H1 (cell line): Measurements from ENCODE around the gene CYP27B1. TPM values are rescaled to one million over a fixed set of nuclear protein-coding genes. Genes with fewer than 3 reads are reported as not detected.

Source experiments
- CBX5 ChIP-seq: fragments of 300-800, 300-1000 bp; sonication (generic); IDR thresholded peaks from 2 replicates; pipeline ENCODE4 v1.7.1; 2016; ENCODE audit warnings: antibody characterized with exemption, low read length, low read depth
- CHD1 ChIP-seq: IDR thresholded peaks from 2 replicates; pipeline ENCODE4 v1.6.1; 2012; ENCODE audit warnings: low read depth, low read length, improper control_type of control experiment
- CHD2 ChIP-seq: IDR thresholded peaks from 2 replicates; pipeline ENCODE4 v1.6.1; 2012; ENCODE audit warnings: low read length, improper control_type of control experiment
- CREB1 ChIP-seq: IDR thresholded peaks from 2 replicates; pipeline ENCODE4 v1.6.1; 2012; ENCODE audit warnings: inconsistent platforms
- EGR1 ChIP-seq: IDR thresholded peaks from 2 replicates; pipeline ENCODE4 v1.6.1; 2011; ENCODE audit warnings: low read depth, low read length, borderline replicate concordance
- EP300 ChIP-seq, 2 experiments: IDR thresholded peaks; 1 replicate in 1 of 2; 2 replicates in 1 of 2; pipeline ENCODE4 v1.6.1; 2011 to 2012; ENCODE audit warnings: low read depth in 2 of 2, low read length in 2 of 2, mild to moderate bottlenecking in 2 of 2, borderline replicate concordance in 1 of 2, inconsistent platforms in 1 of 2, moderate library complexity in 1 of 2
- HDAC2 ChIP-seq, 2 experiments: fragments of 300-600 bp in 1 of 2; sonication (generic) in 1 of 2; IDR thresholded peaks; 2 replicates each; pipeline ENCODE4 v1.6.1; 2011 to 2012; ENCODE audit warnings: low read depth in 2 of 2, low read length in 2 of 2, mild to moderate bottlenecking in 2 of 2, moderate library complexity in 2 of 2, borderline replicate concordance in 1 of 2, inconsistent platforms in 1 of 2
- HDAC6 ChIP-seq: IDR thresholded peaks from one replicate; pipeline ENCODE4 v1.7.1; 2012; ENCODE audit warnings: low read depth, mild to moderate bottlenecking, inconsistent platforms, low read length, moderate library complexity
- JUN ChIP-seq: IDR thresholded peaks from 2 replicates; pipeline ENCODE4 v1.6.1; 2011; ENCODE audit warnings: low read depth, mild to moderate bottlenecking, improper control_type of control experiment, low read length
- KDM5A ChIP-seq: fragments of 200-600 bp; IDR thresholded peaks from 2 replicates; pipeline ENCODE4 v1.7.1; 2012; ENCODE audit warnings: mild to moderate bottlenecking, low read length, inconsistent platforms, mixed read lengths
- NANOG ChIP-seq: IDR thresholded peaks from 2 replicates; pipeline ENCODE4 v1.6.1; 2011; ENCODE audit warnings: low read length, low read depth, mild to moderate bottlenecking, inconsistent platforms; ENCODE audit not compliant: insufficient read depth, poor library complexity, severe bottlenecking
- NRF1 ChIP-seq: IDR thresholded peaks from 2 replicates; pipeline ENCODE4 v1.6.1; 2011; ENCODE audit warnings: mild to moderate bottlenecking, low read depth, low read length, improper control_type of control experiment
- POLR2A ChIP-seq, 2 experiments: IDR thresholded peaks; 1 replicate in 1 of 2; 2 replicates in 1 of 2; pipeline ENCODE4 v1.6.1; 2011; ENCODE audit warnings: low read depth in 2 of 2, low read length in 2 of 2, mild to moderate bottlenecking in 2 of 2; ENCODE audit errors: control extremely low read depth in 1 of 2
- SIN3A ChIP-seq, 2 experiments: IDR thresholded peaks in 1 of 2; conservative IDR thresholded peaks in 1 of 2; 2 replicates each; pipeline ENCODE4 v1.6.1; 2011 to 2012; ENCODE audit warnings: low read length in 2 of 2, improper control_type of control experiment in 1 of 2, low read depth in 1 of 2, mild to moderate bottlenecking in 1 of 2
- SIX5 ChIP-seq: IDR thresholded peaks from 2 replicates; pipeline ENCODE4 v1.6.1; 2011; ENCODE audit warnings: mild to moderate bottlenecking, low read depth, low read length
- SP1 ChIP-seq: IDR thresholded peaks from 2 replicates; pipeline ENCODE4 v1.6.1; 2011; ENCODE audit warnings: low read depth, low read length
- SUZ12 ChIP-seq: fragments of 200-600 bp; sonication (generic); IDR thresholded peaks from 2 replicates; pipeline ENCODE4 v1.6.1; 2012; ENCODE audit warnings: mild to moderate bottlenecking, inconsistent platforms, low read length, moderate library complexity, mixed read lengths
- TCF12 ChIP-seq: IDR thresholded peaks from 2 replicates; pipeline ENCODE4 v1.6.1; 2011; ENCODE audit warnings: low read depth, mild to moderate bottlenecking, low read length
- TEAD4 ChIP-seq: IDR thresholded peaks from 2 replicates; pipeline ENCODE4 v1.6.1; 2012; ENCODE audit warnings: low read depth, low read length, inconsistent platforms, mixed read lengths
- YY1 ChIP-seq: IDR thresholded peaks from 2 replicates; pipeline ENCODE4 v1.6.1; 2011; ENCODE audit warnings: low read depth, mild to moderate bottlenecking, low read length
- polyA plus RNA-seq, 7 experiments: library from polyadenylated mRNA; depleted of rRNA in 3 of 7; stranded (reverse) in 5 of 7; unstranded in 2 of 7; fragments of >200 nt in 5 of 7; fragments of 200-250 nt in 2 of 7; gene quantifications; 1 replicate in 5 of 7; 2 replicates in 1 of 7; 4 replicates in 1 of 7; pipeline versions ENCODE4 v1.2.1 to v1.2.3, GENCODE V29; 2011 to 2013; ENCODE audit warnings: missing spikeins in 2 of 7, mixed read lengths in 2 of 7
- total RNA-seq: library from RNA; stranded (reverse); fragmentation: NEBNext Ultra II Directional; extraction: Animal tissue kit (Norgen Biotek cat#: 25700); gene quantifications from 2 replicates; pipeline ENCODE4 v1.2.1, GENCODE V29; 2021
- TF ChIP-seq, protein P1 (sequence below): IDR thresholded peaks from 2 replicates; pipeline ENCODE4 v1.6.1; 2011; ENCODE audit warnings: low read depth, mild to moderate bottlenecking, low read length; ENCODE audit not compliant: insufficient read depth
- TF ChIP-seq, protein P2 (sequence below): IDR thresholded peaks from 2 replicates; pipeline ENCODE4 v1.6.1; 2012; ENCODE audit warnings: inconsistent platforms
- TF ChIP-seq, protein P3 (sequence below): IDR thresholded peaks from 2 replicates; pipeline ENCODE4 v1.6.1; 2012; ENCODE audit warnings: inconsistent platforms

The CYP27B1 gene
- total and polyA plus RNA-seq, 2 of the 8 experiments (the other 6 are each of a cell fraction or from before 2014, with no cell fraction given): 2.9 to 3.3 TPM

DNA sequence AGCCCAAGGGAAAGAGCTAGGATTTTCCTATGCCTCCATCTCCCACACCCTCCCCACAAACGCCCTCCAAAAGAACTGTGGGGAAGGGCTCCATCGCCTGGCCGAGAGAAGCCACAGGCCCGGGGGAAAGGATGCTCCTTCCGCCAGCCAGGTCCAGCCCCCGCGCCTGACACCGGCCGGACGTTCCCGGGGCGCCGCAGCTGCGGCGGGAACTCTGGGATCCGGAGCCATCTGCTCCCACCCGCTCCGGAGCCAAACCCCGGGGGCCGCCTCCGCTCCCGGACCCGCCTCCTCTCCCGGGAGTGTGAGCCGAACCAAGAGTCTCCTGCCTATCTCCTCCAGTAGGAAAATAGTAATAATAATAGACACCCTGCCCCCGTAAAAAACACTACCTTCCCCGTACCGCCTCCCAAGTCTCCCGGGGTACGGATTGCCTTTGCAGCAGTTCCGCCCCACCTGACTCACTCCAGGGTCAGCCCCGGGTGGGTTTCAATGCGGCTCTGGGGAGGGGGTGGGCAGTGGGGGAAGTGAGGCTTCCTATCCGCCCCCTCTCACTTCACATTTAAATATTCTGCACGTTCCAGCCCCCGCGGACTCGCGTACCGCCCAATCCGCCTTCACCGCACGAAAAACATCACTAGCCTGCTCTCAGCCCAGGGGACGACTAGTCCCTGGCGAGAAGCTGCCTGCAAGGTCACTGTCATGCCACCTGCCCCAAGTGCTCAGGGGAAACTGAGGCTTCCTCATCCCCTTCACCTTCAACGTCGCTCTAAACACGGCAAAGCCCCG is 30.7 kb downstream of the CYP27B1 start (continued):
- TF ChIP-seq CHD2: 0 out of 2 replicates have a peak, but pooled peaks have one; percentile 38
- TF ChIP-seq SP1: 0 out of 2 replicates have a peak, but pooled peaks have one; percentile 52
- TF ChIP-seq CBX5: no peak
- TF ChIP-seq KDM5A: no peak
- no peak for TF ChIP-seq NANOG
- TF ChIP-seq EP300 (IDR thresholded peaks at IDR 0.05; ENCODE audit: borderline replicate concordance in 1 of 2, low read depth in 2 of 2, low read length in 2 of 2): 0 out of 3 replicates have a peak, but pooled peaks of 1 of the 2 experiments have one; percentile 52
- TF ChIP-seq NRF1: no peak
- TF ChIP-seq, protein P1, sequence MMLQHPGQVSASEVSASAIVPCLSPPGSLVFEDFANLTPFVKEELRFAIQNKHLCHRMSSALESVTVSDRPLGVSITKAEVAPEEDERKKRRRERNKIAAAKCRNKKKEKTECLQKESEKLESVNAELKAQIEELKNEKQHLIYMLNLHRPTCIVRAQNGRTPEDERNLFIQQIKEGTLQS: no peak
- TF ChIP-seq TCF12: peak; percentile 68; the same call in 1 of the 2 replicates
- no peak for TF ChIP-seq JUN
- no peak for TF ChIP-seq POLR2A (IDR thresholded peaks at IDR 0.05; ENCODE audit: control extremely low read depth in 1 of 2, low read depth in 2 of 2, low read length in 2 of 2)
- TF ChIP-seq, protein P2, sequence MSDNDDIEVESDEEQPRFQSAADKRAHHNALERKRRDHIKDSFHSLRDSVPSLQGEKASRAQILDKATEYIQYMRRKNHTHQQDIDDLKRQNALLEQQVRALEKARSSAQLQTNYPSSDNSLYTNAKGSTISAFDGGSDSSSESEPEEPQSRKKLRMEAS: no peak
- peak; percentile 81; the same call in 1 of the 2 replicates for TF ChIP-seq SUZ12
- TF ChIP-seq EGR1: peak; percentile 66; the same call in 1 of the 2 replicates
- TF ChIP-seq TEAD4: no peak
- TF ChIP-seq HDAC2 (IDR thresholded peaks at IDR 0.05; ENCODE audit: borderline replicate concordance in 1 of 2, low read depth in 2 of 2, low read length in 2 of 2): no peak
- TF ChIP-seq HDAC6: no peak
- TF ChIP-seq, protein P3, sequence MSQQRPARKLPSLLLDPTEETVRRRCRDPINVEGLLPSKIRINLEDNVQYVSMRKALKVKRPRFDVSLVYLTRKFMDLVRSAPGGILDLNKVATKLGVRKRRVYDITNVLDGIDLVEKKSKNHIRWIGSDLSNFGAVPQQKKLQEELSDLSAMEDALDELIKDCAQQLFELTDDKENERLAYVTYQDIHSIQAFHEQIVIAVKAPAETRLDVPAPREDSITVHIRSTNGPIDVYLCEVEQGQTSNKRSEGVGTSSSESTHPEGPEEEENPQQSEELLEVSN: 0 out of 2 replicates have a peak, but pooled peaks have one; percentile 42
- peak in 1 of 2 experiments; percentile 94; a peak in 2 of 4 replicates for TF ChIP-seq SIN3A (conservative IDR thresholded peaks at IDR 0.05 in 1 of 2, IDR thresholded peaks at IDR 0.05 in 1 of 2; ENCODE audit: low read depth in 1 of 2, low read length in 2 of 2)
- TF ChIP-seq SIX5: no peak
- no peak for TF ChIP-seq CREB1
- no peak for TF ChIP-seq CHD1
- TF ChIP-seq YY1: peak; percentile 56; the same call in 1 of the 2 replicates
